Measurements from ENCODE around the gene ABCA13. TPM values are rescaled to one million over a fixed set of nuclear protein-coding genes. Genes with fewer than 3 reads are reported as not detected.

Gene ABCA13
- total and polyA plus RNA-seq, 8 donors, result under 0.01 to 1.5 (median 0.32) TPM

GRCh38 chr7:48387932-48388331 is 216.7 kb downstream of the ABCA13 start:
- Histone ChIP-seq H3K4me1 (no peaks in the 10 kb centered on the region), H3K27me3 (no peaks in the 10 kb centered on the region), H3K36me3 (no peaks in the 10 kb centered on the region), H3K9me3 (no peaks in the 10 kb centered on the region), H3K27ac (no peak overlapping the region), H3K4me3 (no peak overlapping the region)
- TF ChIP-seq, protein P1, sequence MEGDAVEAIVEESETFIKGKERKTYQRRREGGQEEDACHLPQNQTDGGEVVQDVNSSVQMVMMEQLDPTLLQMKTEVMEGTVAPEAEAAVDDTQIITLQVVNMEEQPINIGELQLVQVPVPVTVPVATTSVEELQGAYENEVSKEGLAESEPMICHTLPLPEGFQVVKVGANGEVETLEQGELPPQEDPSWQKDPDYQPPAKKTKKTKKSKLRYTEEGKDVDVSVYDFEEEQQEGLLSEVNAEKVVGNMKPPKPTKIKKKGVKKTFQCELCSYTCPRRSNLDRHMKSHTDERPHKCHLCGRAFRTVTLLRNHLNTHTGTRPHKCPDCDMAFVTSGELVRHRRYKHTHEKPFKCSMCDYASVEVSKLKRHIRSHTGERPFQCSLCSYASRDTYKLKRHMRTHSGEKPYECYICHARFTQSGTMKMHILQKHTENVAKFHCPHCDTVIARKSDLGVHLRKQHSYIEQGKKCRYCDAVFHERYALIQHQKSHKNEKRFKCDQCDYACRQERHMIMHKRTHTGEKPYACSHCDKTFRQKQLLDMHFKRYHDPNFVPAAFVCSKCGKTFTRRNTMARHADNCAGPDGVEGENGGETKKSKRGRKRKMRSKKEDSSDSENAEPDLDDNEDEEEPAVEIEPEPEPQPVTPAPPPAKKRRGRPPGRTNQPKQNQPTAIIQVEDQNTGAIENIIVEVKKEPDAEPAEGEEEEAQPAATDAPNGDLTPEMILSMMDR (IDR thresholded peaks at IDR 0.05), result no peak
- ATAC-seq (no peak), FAIRE-seq (no peak), DNase-seq (no peak)
- 52 to 56% methylated on average over 2 of the region's 2 CpGs for WGBS, 2 donors
- intact Hi-C loops (cut with DNase I), result no loop called here

GRCh38 chr7:48388911-48389310 is 217.7 kb downstream of the ABCA13 start:
- ATAC-seq (peak in 1 of 4 donors; percentile 52), FAIRE-seq (no peak), DNase-seq (no peak)
- Histone ChIP-seq H3K27ac (no peak overlapping the region), H3K9me3 (no peaks in the 10 kb centered on the region), H3K4me1 (no peaks in the 10 kb centered on the region), H3K4me3 (no peak overlapping the region), H3K27me3 (no peaks in the 10 kb centered on the region), H3K36me3 (no peaks in the 10 kb centered on the region)
- 68 to 74% methylated on average over 4 of the region's 4 CpGs for WGBS, 2 donors
- TF ChIP-seq, protein P1 (IDR thresholded peaks at IDR 0.05), result no peak
- intact Hi-C loops (cut with DNase I), result no loop called here

GRCh38 chr7:48389977-48390376 is 218.7 kb downstream of the ABCA13 start:
- no peak for FAIRE-seq
- Histone ChIP-seq H3K27me3 (no peaks in the 10 kb centered on the region), H3K27ac (no peak overlapping the region), H3K9me3 (no peaks in the 10 kb centered on the region), H3K36me3 (no peaks in the 10 kb centered on the region), H3K4me3 (no peak overlapping the region), H3K4me1 (no peaks in the 10 kb centered on the region)
- 27 to 45% methylated on average over 2 of the region's 2 CpGs for WGBS, 2 donors
- ATAC-seq, result peak in 2 of 4 donors; percentile 66 to 72
- intact Hi-C loops (cut with DNase I), result no loop called here
- TF ChIP-seq, protein P1 (IDR thresholded peaks at IDR 0.05), result no peak
- DNase-seq, result no peak

DNA sequence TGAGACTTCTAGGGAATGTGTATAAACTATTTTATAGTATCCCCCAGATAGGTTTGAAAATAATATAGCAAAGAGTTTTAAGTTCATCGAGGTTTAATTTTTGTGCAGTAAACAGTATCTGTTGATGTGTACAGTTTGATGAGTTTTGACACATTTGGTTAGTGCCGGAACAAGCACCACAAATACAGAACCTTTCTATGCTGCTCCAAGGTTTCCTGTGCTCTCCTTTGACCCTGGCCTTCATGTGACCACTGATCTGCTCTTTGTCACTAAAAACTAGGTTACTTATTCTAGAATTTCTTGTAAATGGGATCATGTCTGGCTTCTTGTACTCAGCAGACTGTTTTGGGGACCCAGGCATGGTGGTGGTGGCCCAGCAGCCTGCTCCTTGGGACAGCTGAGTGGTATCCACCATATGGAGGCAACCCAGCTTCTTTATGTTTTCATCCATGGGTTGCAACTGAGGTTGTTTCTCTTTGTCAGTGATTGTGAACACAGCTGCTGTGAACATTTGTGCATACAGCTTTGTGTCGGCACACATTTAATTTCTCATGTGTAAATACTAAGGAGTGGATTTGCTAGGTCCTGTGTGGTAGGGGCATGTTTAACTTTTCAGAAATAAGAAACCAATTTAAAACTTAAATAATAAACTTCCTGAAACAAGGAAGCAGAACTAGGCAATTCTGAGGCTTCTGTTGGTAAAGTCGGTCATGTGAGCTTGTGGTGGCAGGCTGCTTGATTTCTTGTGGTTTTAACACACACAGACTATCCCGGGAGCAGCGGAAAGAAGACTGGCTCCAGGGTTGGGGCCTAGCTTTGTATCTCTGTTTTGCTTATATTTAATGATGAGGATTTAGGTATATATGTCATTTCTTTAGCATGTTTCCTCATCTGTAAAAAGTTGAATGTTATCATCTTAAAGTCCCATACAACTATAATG is 219.4 kb downstream of the ABCA13 start:
- Histone ChIP-seq H3K27ac (no peak overlapping the region), H3K4me3 (no peak overlapping the region), H3K36me3 (no peaks in the 10 kb centered on the region), H3K9me3 (no peaks in the 10 kb centered on the region), H3K27me3 (no peaks in the 10 kb centered on the region), H3K4me1 (no peaks in the 10 kb centered on the region)
- DNase-seq (peak in 1 of 6 donors; percentile 31), ATAC-seq (peak in 2 of 4 donors; percentile 60 to 63), FAIRE-seq (no peak)
- WGBS, 2 donors, result 62 to 65% methylated on average over 6 of the region's 6 CpGs
- TF ChIP-seq, protein P1 (IDR thresholded peaks at IDR 0.05), result no peak
- intact Hi-C loops (cut with DNase I), result no loop called here

DNA sequence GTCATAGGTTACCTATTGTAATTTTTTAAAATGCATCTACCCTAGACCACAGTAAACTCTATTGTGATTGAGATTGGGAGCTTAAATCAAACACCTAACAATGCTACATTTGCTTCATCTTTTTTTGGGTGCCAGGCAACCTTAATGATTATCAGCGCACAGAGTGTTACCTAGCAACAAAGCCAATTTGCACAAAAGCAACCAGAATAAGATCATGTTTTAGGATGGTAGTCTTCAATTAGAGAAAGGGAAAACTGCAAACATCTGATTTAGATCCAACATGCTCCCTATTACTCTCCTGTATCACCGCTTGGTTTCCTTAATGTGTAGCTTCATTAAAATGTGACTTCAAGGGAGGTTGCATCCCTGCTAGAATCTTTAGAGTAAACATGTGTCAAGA is 226.9 kb downstream of the ABCA13 start:
- FAIRE-seq (no peak), DNase-seq (no peak), ATAC-seq (no peak)
- no peak overlapping the region for H3K27ac ChIP-seq
- TF ChIP-seq, protein P1 (IDR thresholded peaks at IDR 0.05), result no peak
- no peak overlapping the region for H3K4me3 ChIP-seq
- WGBS, 2 donors, result 78 to 80% methylated on average over 2 of the region's 2 CpGs
- no peaks in the 10 kb centered on the region for H3K27me3 ChIP-seq
- intact Hi-C loops (cut with DNase I), result no loop called here
- H3K4me1 ChIP-seq, result no peaks in the 10 kb centered on the region
- no peaks in the 10 kb centered on the region for H3K9me3 ChIP-seq
- H3K36me3 ChIP-seq, result no peaks in the 10 kb centered on the region

Data from pancreas (tissue), 10 donors.